HCT116 (cell line): ENCODE data around the gene NEK6. TPM values are rescaled to one million over a fixed set of nuclear protein-coding genes. Genes with fewer than 3 reads are reported as not detected.

Source experiments
- ATAC-seq: fragments of 200-7000 bp; cut with Tn5 transposase; 2 replicates; pipeline ENCODE4 v1.9.1; 2020; ENCODE audit warnings: mild to moderate bottlenecking, moderate library complexity
- BruUV-seq: library from RNA; stranded (reverse); fragments of 400-500 nt; replicated peaks from 2 replicates; lab custom pipeline; 2021; lab: Mats Ljungman, UMichigan
- CTCF ChIA-PET: fragments of 300-600 bp; sonication (Branson Sonifier 250); formaldehyde crosslinking; loops from one replicate; lab custom pipeline; 2021; ENCODE audit warnings: antibody characterized with exemption; lab: Charles Lee
- POLR2A ChIA-PET: fragments of 300-600, 350-600 bp; sonication (Branson Sonifier 250); formaldehyde crosslinking; loops from one replicate; lab custom pipeline; 2021; ENCODE audit warnings: antibody characterized with exemption; lab: Charles Lee
- RAD21 ChIA-PET, 2 experiments: fragments of 300-600 bp; sonication (Branson Sonifier 250); formaldehyde crosslinking; loops; one replicate each; lab custom pipeline; 2023; ENCODE audit warnings: low total read pairs in 2 of 2; ENCODE audit not compliant: uncharacterized antibody in 2 of 2, unreplicated experiment in 2 of 2, low non-redundant PET in 1 of 2; lab: Charles Lee
- DNase-seq: peaks from one replicate; pipeline ENCODE4 v3.0.0-alpha.2; 2010; ENCODE audit warnings: low read depth, low spot score
- H2AFZ ChIP-seq: fragments of 200-600 bp; shearing (Covaris generic), sonication (generic); 2 replicates; pipeline ENCODE4 v1.6.1; 2017; ENCODE audit warnings: low read depth, mixed run types, mixed read lengths, antibody characterized with exemption, low read length; ENCODE audit not compliant: poor library complexity, severe bottlenecking
- H3K27ac ChIP-seq: 2 replicates; pipeline ENCODE4 v1.5.1; 2012; ENCODE audit warnings: low read depth, low read length
- H3K27me3 ChIP-seq: fragments of 200-600 bp; sonication (generic); 2 replicates; pipeline ENCODE4 v1.6.1; 2016; ENCODE audit warnings: mixed run types, low read length, mixed read lengths; ENCODE audit not compliant: insufficient read depth
- H3K36me3 ChIP-seq, 2 experiments: fragments of 200-500 bp in 1 of 2; fragments of 200-600 bp in 1 of 2; sonication (Bioruptor generic) in 1 of 2; sonication (generic) in 1 of 2; 2 replicates each; pipeline versions ENCODE4 v1.5.1 to v1.6.1; 2014 to 2016; ENCODE audit warnings: low read length in 2 of 2, inconsistent platforms in 1 of 2, mixed read lengths in 1 of 2, mixed run types in 1 of 2; ENCODE audit not compliant: insufficient read depth in 2 of 2, control insufficient read depth in 1 of 2
- H3K4me1 ChIP-seq, 2 experiments: fragments of 200-600 bp in 1 of 2; sonication (generic) in 1 of 2; 2 replicates each; pipeline versions ENCODE4 v1.5.1 to v1.6.1; 2012 to 2017; ENCODE audit warnings: low read length in 2 of 2, inconsistent platforms in 1 of 2, mild to moderate bottlenecking in 1 of 2, mixed read lengths in 1 of 2, mixed run types in 1 of 2, moderate library complexity in 1 of 2; ENCODE audit not compliant: insufficient read depth in 2 of 2, control insufficient read depth in 1 of 2
- H3K4me2 ChIP-seq: fragments of 200-600 bp; sonication (generic); 2 replicates; pipeline ENCODE4 v1.6.1; 2017; ENCODE audit warnings: mixed run types, low read length, mixed read lengths
- H3K4me3 ChIP-seq, 2 experiments: fragments of 200-600 bp in 1 of 2; sonication (generic) in 1 of 2; replicated peaks in 1 of 2; 2 replicates each; pipeline ENCODE4 v1.5.1; 2011 to 2016; ENCODE audit warnings: low read length in 2 of 2, control low read depth in 1 of 2, low read depth in 1 of 2, mild to moderate bottlenecking in 1 of 2, mixed read lengths in 1 of 2, mixed run types in 1 of 2
- H3K79me2 ChIP-seq: fragments of 200-600 bp; sonication (generic); 2 replicates; pipeline ENCODE4 v1.6.1; 2017; ENCODE audit warnings: mild to moderate bottlenecking, mixed run types, low read length, moderate library complexity, mixed read lengths; ENCODE audit not compliant: insufficient read depth
- H3K9ac ChIP-seq: fragments of 200-600 bp; sonication (generic); 2 replicates; pipeline ENCODE4 v1.6.1; 2016; ENCODE audit warnings: low read length, mixed read lengths
- H3K9me2 ChIP-seq: fragments of 200-600 bp; sonication (generic), shearing (Covaris generic); 2 replicates; pipeline ENCODE4 v1.6.1; 2017; ENCODE audit warnings: mixed run types, mild to moderate bottlenecking, moderate library complexity; ENCODE audit not compliant: insufficient read depth
- H3K9me3 ChIP-seq, 2 experiments: fragments of 200-500 bp in 1 of 2; fragments of 200-600 bp in 1 of 2; sonication (Bioruptor generic) in 1 of 2; sonication (generic) in 1 of 2; 2 replicates each; pipeline ENCODE4 v1.6.1; 2014 to 2017; ENCODE audit warnings: low read length in 2 of 2, mixed read lengths in 2 of 2, inconsistent platforms in 1 of 2, low read depth in 1 of 2, mild to moderate bottlenecking in 1 of 2, mixed run types in 1 of 2, moderate library complexity in 1 of 2; ENCODE audit not compliant: control insufficient read depth in 1 of 2, insufficient read depth in 1 of 2
- H4K20me1 ChIP-seq: fragments of 200-600 bp; sonication (generic), shearing (Covaris generic); 2 replicates; pipeline ENCODE4 v1.6.1; 2017; ENCODE audit warnings: mixed run types, mild to moderate bottlenecking, moderate library complexity; ENCODE audit not compliant: insufficient read depth
- ATF3 ChIP-seq: IDR thresholded peaks from 2 replicates; pipeline ENCODE4 v1.6.1; 2012
- CBX3 ChIP-seq: IDR thresholded peaks from 2 replicates; pipeline ENCODE4 v1.6.1; 2012; ENCODE audit warnings: low read depth
- CEBPB ChIP-seq: IDR thresholded peaks from 2 replicates; pipeline ENCODE4 v1.6.1; 2012; ENCODE audit warnings: low read depth
- CTCF ChIP-seq, 3 experiments: fragments of 200-600 bp in 1 of 3; sonication (generic) in 1 of 3; IDR thresholded peaks in 2 of 3; conservative IDR thresholded peaks in 1 of 3; 2 replicates each; pipeline ENCODE4 v1.5.1; 2012 to 2017; ENCODE audit warnings: low read depth in 2 of 3, low read length in 2 of 3, antibody characterized with exemption in 1 of 3, borderline replicate concordance in 1 of 3, control low read depth in 1 of 3, mild to moderate bottlenecking in 1 of 3, mixed read lengths in 1 of 3, mixed run types in 1 of 3, moderate library complexity in 1 of 3; ENCODE audit not compliant: insufficient read depth in 1 of 3
- EGR1 ChIP-seq: IDR thresholded peaks from 2 replicates; pipeline ENCODE4 v1.6.1; 2012; ENCODE audit warnings: low read depth
- ELF1 ChIP-seq: IDR thresholded peaks from 2 replicates; pipeline ENCODE4 v1.6.1; 2012; ENCODE audit warnings: low read depth, borderline replicate concordance
- EZH2 ChIP-seq: fragments of 200-600 bp; sonication (generic); IDR thresholded peaks from 2 replicates; pipeline ENCODE4 v1.6.1; 2017; ENCODE audit warnings: antibody characterized with exemption, mixed run types
- EZH2phosphoT487 ChIP-seq: fragments of 200-600 bp; IDR thresholded peaks from 2 replicates; pipeline ENCODE4 v1.6.1; 2018; ENCODE audit warnings: antibody characterized with exemption, borderline replicate concordance
- FOSL1 ChIP-seq: IDR thresholded peaks from 2 replicates; pipeline ENCODE4 v1.6.1; 2012; ENCODE audit warnings: low read depth
- JUND ChIP-seq: IDR thresholded peaks from 2 replicates; pipeline ENCODE4 v1.6.1; 2012
- MAX ChIP-seq: IDR thresholded peaks from 2 replicates; pipeline ENCODE4 v1.6.1; 2012
- POLR2A ChIP-seq: IDR thresholded peaks from 2 replicates; pipeline ENCODE4 v1.7.0; 2011; ENCODE audit warnings: borderline replicate concordance; ENCODE audit not compliant: insufficient read depth, insufficient read length; ENCODE audit errors: extremely low read depth
- RAD21 ChIP-seq: IDR thresholded peaks from 2 replicates; pipeline ENCODE4 v1.6.1; 2012; ENCODE audit warnings: low read depth, mild to moderate bottlenecking
- REST ChIP-seq: IDR thresholded peaks from 2 replicates; pipeline ENCODE4 v1.6.1; 2012; ENCODE audit warnings: low read depth
- SRF ChIP-seq: IDR thresholded peaks from 2 replicates; pipeline ENCODE4 v1.6.1; 2012; ENCODE audit warnings: low read depth
- TCF7L2 ChIP-seq: IDR thresholded peaks from 2 replicates; pipeline ENCODE4 v1.7.0; 2011; ENCODE audit warnings: borderline replicate concordance, inconsistent platforms; ENCODE audit not compliant: insufficient read depth, insufficient read length; ENCODE audit errors: extremely low read depth
- YY1 ChIP-seq: IDR thresholded peaks from 2 replicates; pipeline ENCODE4 v1.6.1; 2011; ENCODE audit warnings: low read length, low read depth, moderate library complexity, mild to moderate bottlenecking; ENCODE audit not compliant: insufficient replicate concordance; ENCODE audit errors: extremely low read depth
- ZNF274 ChIP-seq: fragments of 200-500 bp; sonication (Bioruptor generic); IDR thresholded peaks from 2 replicates; pipeline ENCODE4 v1.6.1; 2014; ENCODE audit warnings: mild to moderate bottlenecking, low read depth, low read length, inconsistent platforms
- intact Hi-C: fragments of 100-400 bp; cut with micrococcal nuclease; formaldehyde crosslinking; loops from 2 replicates; pipeline ENCODE4 v1.10.0; 2022
- total RNA-seq: library from RNA; stranded (reverse); gene quantifications from one replicate; pipeline ENCODE4 v1.2.1, GENCODE V29; 2021; ENCODE audit not compliant: unreplicated experiment

The NEK6 gene
- total RNA-seq, 1 experiment from 2014 or later, result 40.8 TPM

GRCh38 chr9:124257070-124257843 lies 492 bp upstream of the NEK6 start:
- no peak for DNase-seq
- no TSS peak for BruUV-seq
- ChIA-PET POLR2A (no interaction called here), RAD21 (interaction anchor here in 1 of 2 experiments (0.6 kb wide), 1 partner anchor 29 kb away, joined by 8 read pairs; no protein-coding TSS in a partner anchor), CTCF (no interaction called here)
- no peak for TF ChIP-seq ELF1
- no peak for TF ChIP-seq FOSL1
- TF ChIP-seq POLR2A, result no peak
- TF ChIP-seq ZNF274, result no peak
- no peak for TF ChIP-seq ATF3
- TF ChIP-seq MAX, result no peak
- no peak for TF ChIP-seq CBX3
- TF ChIP-seq EGR1, result no peak
- TF ChIP-seq EZH2phosphoT487, result no peak
- TF ChIP-seq JUND, result no peak
- TF ChIP-seq YY1, result no peak
- TF ChIP-seq EZH2, result no peak
- no peak for TF ChIP-seq TCF7L2
- no peak for TF ChIP-seq SRF
- no peak for TF ChIP-seq REST
- TF ChIP-seq CEBPB, result no peak
- TF ChIP-seq CTCF (IDR thresholded peaks at IDR 0.05 in 2 of 3, conservative IDR thresholded peaks at IDR 0.05 in 1 of 3; ENCODE audit: borderline replicate concordance in 1 of 3, insufficient read depth in 1 of 3, low read depth in 2 of 3, low read length in 2 of 3), result no peak
- no peak for TF ChIP-seq RAD21
- H4K20me1 ChIP-seq, result peaks cover 5% of the 10 kb centered on the region; the same call in 1 of the 2 replicates
- no peaks in the 10 kb centered on the region for H3K27me3 ChIP-seq
- no peaks in the 10 kb centered on the region for H3K36me3 ChIP-seq
- peaks cover 31 to 52% of the 10 kb centered on the region in 2 experiments for H3K4me1 ChIP-seq
- peak overlapping the region; percentile 52 to 66 for H3K4me3 ChIP-seq
- peaks cover 42% of the 10 kb centered on the region for H3K79me2 ChIP-seq
- peak overlapping the region; percentile 72 for H3K4me2 ChIP-seq
- peak overlapping the region; percentile 94; the same call in 1 of the 2 replicates for H3K27ac ChIP-seq
- H3K9me2 ChIP-seq, result no peaks in the 10 kb centered on the region
- no peaks in the 10 kb centered on the region for H3K9me3 ChIP-seq
- intact Hi-C loops, result loop anchor here (5.0 kb wide), 2 partner anchors 50 to 125 kb away; no protein-coding TSS in a partner anchor
- ATAC-seq, result 0 out of 2 replicates have a peak, but pooled peaks have one; percentile 0
- H2AFZ ChIP-seq, result no peak overlapping the region
- H3K9ac ChIP-seq, result peak overlapping the region; percentile 24; the same call in 1 of the 2 replicates
